Endothelial cell of hepatic sinusoid (primary cell): ENCODE data around the gene ADH4.
"Not testable (repeated sequence)": the region's sequence is repeated elsewhere in the genome, so short reads cannot be mapped to it uniquely, and the experiment has no call there.

Source experiments
- in situ Hi-C: cut with HindIII; loops from 2 replicates; pipeline ENCODE4 v1.10.0; 2017; ENCODE audit warnings: low sequenced_read_pairs

Gene ADH4

DNA sequence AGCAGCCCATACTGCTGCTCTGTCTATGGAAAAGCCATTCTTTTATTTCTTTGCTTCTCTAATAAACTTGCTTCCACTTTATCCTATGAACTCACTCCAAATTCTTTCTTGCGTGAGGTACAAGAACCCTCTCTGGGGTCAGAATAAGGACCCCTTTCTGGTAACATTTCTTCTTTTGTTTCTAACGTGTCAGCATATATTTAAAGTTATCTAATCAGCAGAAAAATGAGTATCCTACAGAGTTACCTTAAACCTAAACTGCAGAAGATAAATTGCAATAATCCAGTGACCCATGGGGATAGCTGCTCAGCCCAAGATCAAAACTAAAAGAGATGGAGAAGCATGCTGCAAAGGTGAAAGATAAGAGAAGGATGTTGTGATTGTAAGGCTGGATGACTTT is 59.5 kb downstream of the ADH4 start:
- in situ Hi-C loops, result no loop called here

DNA sequence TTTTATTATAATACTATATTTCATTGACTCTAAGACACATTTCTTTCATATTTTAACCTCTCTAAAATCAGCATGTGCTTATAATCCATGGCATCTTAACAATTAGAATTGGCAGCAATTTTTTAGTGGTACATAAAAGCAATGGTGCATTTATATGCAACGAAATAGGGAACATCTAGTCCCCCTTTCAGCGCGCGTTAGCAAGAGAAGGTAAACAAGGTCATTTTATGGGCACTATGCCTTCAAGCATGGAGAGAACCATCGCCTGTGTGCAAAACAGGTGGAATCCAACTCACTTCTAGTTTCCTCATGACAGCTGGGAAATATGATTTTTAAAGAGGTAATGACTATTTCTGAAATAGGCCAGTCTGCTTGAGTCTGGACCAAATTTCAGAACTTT is 61.9 kb downstream of the ADH4 start:
- in situ Hi-C loops, result no loop called here

DNA sequence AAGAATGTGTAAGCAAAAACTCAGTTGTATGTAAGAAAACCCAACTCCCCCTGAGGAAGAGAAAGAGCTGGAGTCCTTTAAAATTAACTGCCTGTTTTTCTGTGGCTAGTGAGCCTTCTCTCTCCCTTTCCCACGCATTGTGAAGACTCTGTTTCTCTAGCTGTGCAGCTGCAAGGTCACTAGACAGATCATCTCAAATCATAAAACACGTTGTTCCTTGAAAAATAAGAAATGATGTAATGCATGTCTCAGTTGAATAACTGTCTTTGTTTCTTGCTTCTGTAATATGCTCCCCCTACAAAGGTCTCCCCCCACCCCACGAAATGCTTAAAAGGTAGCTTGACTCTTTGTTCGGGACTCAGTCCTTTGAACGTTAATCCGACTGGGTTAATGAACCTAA is 63.2 kb downstream of the ADH4 start:
- in situ Hi-C loops, result not testable (repeated sequence)

DNA sequence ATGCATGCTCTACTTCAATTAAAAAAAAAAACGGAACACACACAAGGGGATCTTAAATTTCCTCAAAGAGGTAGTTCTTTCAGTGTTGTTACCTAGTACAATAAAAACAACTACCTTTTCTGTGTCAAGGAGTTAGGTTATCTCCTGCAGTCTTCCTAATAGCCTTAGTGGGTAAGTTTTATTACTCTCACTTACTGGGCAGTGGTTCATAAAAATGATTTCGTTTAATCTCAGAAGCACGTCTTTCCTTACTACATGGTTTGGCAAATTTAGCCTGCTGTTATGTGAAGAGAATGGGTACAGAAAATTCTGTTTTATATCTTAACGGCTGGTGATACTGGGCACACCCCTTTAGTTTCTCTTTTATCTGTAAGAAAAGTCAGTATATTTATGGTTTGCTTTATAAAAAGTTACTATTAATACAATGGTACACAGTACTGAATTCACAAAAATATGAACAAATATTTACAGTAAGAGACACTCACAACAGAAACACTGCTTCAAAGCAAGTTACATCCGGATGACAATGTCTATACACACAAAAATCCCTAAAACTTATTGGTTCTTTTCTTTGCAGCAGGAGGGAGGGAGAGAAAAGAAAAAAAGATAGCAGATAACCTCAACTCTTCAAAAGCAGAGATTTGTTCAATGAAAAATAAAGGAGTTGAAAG is 64.3 kb downstream of the ADH4 start:
- in situ Hi-C loops, result no loop called here

GRCh38 chr4:99078931-99079624 is 65.0 kb downstream of the ADH4 start:
- in situ Hi-C loops, result no loop called here

DNA sequence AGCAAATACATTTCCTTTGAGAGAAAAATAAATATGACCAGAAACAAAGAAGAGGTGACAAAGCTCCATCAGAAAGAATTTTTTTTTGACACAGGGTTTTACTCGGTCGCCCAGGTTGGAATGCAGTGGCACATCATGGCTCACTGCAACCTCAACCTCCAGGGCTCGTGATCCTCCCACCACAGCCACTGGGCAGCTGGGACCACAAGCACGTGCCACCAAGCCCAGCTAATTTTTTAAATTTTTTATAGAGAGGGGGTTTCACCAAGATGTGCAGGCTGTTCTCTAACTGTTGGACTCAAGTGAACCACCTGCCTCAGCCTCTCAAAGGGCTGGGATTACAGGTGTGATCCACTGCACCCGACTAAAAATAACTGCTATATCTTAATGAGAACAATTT is 65.8 kb downstream of the ADH4 start:
- in situ Hi-C loops, result no loop called here

GRCh38 chr4:99077177-99077576 is 66.9 kb downstream of the ADH4 start:
- in situ Hi-C loops, result no loop called here

DNA sequence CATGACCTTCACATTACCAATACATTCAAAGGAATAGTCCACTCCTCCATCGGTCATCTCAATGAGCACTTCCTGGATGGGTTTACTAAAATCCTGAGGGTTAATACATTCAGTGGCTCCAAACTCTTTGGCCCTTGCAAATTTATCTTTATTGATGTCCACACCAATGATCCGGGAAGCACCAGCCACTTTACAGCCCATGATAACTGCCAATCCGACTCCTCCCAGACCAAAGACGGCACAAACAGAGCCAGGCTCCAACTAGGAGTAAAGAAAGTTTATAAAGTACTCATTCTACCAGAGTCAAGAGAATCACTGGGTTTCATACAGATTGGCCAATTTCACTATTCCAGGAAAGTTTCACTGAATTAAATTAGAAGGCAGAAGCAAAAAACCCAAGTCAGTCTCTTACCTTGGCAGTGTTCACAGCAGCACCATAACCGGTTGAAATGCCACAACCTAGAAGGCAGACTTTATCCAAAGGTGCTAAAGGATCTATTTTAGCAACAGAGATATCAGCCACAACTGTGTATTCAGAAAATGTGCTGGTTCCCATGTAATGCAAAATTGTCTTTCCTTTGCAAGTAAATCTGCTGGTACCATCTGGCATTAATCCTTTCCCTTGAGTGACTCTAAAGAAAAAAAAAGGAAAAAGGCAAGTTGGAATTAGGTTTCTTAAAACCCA is 67.7 kb downstream of the ADH4 start:
- in situ Hi-C loops, result no loop called here

- in situ Hi-C loops, result no loop called here
Observed at GRCh38 chr4:99074816-99075215, 69.3 kb downstream of the ADH4 start.
